GM18951 (cell line): ENCODE results near the gene KRTAP10-8.

Experiments used
- POLR2A ChIP-seq: IDR thresholded peaks from 4 replicates; pipeline ENCODE4 v1.6.1; 2011; ENCODE audit warnings: mild to moderate bottlenecking; ENCODE audit not compliant: insufficient read length, insufficient read depth; ENCODE audit errors: extremely low read depth
- in situ Hi-C: fragments of 300-500 bp; cut with MboI; formaldehyde crosslinking; loops from one replicate; pipeline ENCODE4 v1.12.0; 2022; ENCODE audit warnings: low sequenced_read_pairs, mixed read lengths, inconsistent platforms; ENCODE audit not compliant: unreplicated experiment

KRTAP10-8 gene

GRCh38 chr21:44647222-44647552, 35.3 kb downstream of the KRTAP10-8 start:
- no peak for TF ChIP-seq POLR2A

GRCh38 chr21:44648557-44649311, 36.9 kb downstream of the KRTAP10-8 start:
- TF ChIP-seq POLR2A: no peak
- in situ Hi-C loops: no loop called here

More at GRCh38 chr21:44647222-44647552, 35.3 kb downstream of the KRTAP10-8 start:
- in situ Hi-C loops: no loop called here

- TF ChIP-seq POLR2A: no peak
- in situ Hi-C loops: no loop called here
Observed at GRCh38 chr21:44649521-44650100, 37.7 kb downstream of the KRTAP10-8 start.

GRCh38 chr21:44650265-44650972, 38.5 kb downstream of the KRTAP10-8 start:
- no peak for TF ChIP-seq POLR2A
- in situ Hi-C loops: no loop called here

GRCh38 chr21:44650973-44651675, 39.2 kb downstream of the KRTAP10-8 start:
- in situ Hi-C loops: no loop called here
- no peak for TF ChIP-seq POLR2A

GRCh38 chr21:44653123-44653522, 41.2 kb downstream of the KRTAP10-8 start:
- in situ Hi-C loops: no loop called here
- TF ChIP-seq POLR2A: no peak

- TF ChIP-seq POLR2A: no peak
- in situ Hi-C loops: no loop called here
Observed at GRCh38 chr21:44653656-44654575, 42.0 kb downstream of the KRTAP10-8 start.

- in situ Hi-C loops: no loop called here
- no peak for TF ChIP-seq POLR2A
Observed at GRCh38 chr21:44654576-44655175, 42.8 kb downstream of the KRTAP10-8 start, which contains the start of gene KRTAP12-4. Gene KRTAP12-4 (minus strand): TSS chr21:44654659. CDS start chr21:44654614, 45 bp downstream.

- in situ Hi-C loops: no loop called here
- TF ChIP-seq POLR2A: no peak
Observed at GRCh38 chr21:44656868-44657267, 45.0 kb downstream of the KRTAP10-8 start.

GRCh38 chr21:44657635-44658540, 46.0 kb downstream of the KRTAP10-8 start, which contains the start of gene KRTAP12-3:
Gene KRTAP12-3 (plus strand): TSS chr21:44657932. CDS start chr21:44657980, 48 bp downstream.
- in situ Hi-C loops: no loop called here
- no peak for TF ChIP-seq POLR2A

GRCh38 chr21:44658541-44658910, 46.6 kb downstream of the KRTAP10-8 start:
- in situ Hi-C loops: no loop called here
- no peak for TF ChIP-seq POLR2A
